ENCODE data around the gene TRIM4.
A peak's percentile ranks its signal among the peaks of the same experiment; 100 is the strongest.
"Not testable (repeated sequence)": the region's sequence is repeated elsewhere in the genome, so short reads cannot be mapped to it uniquely, and the experiment has no call there.

TRIM4 gene

GRCh38 chr7:99918959-99919813 lies at the start of gene TRIM4:
TSS of gene TRIM4 (minus strand) at chr7:99919530. CDS start at chr7:99919401, 129 bp downstream.
- peak; percentile 87 for DNase-seq

GRCh38 chr7:99958564-99959227 lies 39.4 kb upstream of the TRIM4 start:
- no peak for DNase-seq

GRCh38 chr7:99955247-99955646 lies 35.9 kb upstream of the TRIM4 start:
- DNase-seq, result no peak

- not testable (repeated sequence) for DNase-seq
These were observed 35.3 kb upstream of the TRIM4 start for GRCh38 chr7:99954643-99955042.

GRCh38 chr7:99953649-99954048 lies 34.3 kb upstream of the TRIM4 start:
- DNase-seq, result no peak

GRCh38 chr7:99952649-99953048 lies 33.3 kb upstream of the TRIM4 start:
- DNase-seq, result not testable (repeated sequence)

GRCh38 chr7:99950819-99951218 lies 31.5 kb upstream of the TRIM4 start:
- DNase-seq, result not testable (repeated sequence)

- DNase-seq, result no peak
These were observed 30.4 kb upstream of the TRIM4 start for GRCh38 chr7:99949645-99950228.

- DNase-seq, result no peak
These were observed 28.3 kb upstream of the TRIM4 start for GRCh38 chr7:99947608-99948007.

- no peak for DNase-seq
These were observed 25.3 kb upstream of the TRIM4 start for GRCh38 chr7:99944497-99945070.

GRCh38 chr7:99943641-99944496 lies 24.5 kb upstream of the TRIM4 start:
- DNase-seq, result no peak

- DNase-seq, result no peak
These were observed 19.0 kb upstream of the TRIM4 start for GRCh38 chr7:99938296-99938695.

GRCh38 chr7:99935009-99935408 lies 15.7 kb upstream of the TRIM4 start:
- DNase-seq, result not testable (repeated sequence)

GRCh38 chr7:99930376-99930775 lies 11.0 kb upstream of the TRIM4 start:
- no peak for DNase-seq

- DNase-seq, result no peak
These were observed 10.4 kb upstream of the TRIM4 start for GRCh38 chr7:99929730-99930053.

GRCh38 chr7:99928994-99929729 lies 9.8 kb upstream of the TRIM4 start, which contains the start of gene GJC3:
TSS of gene GJC3 (minus strand) at chr7:99929620. CDS start at chr7:99929620, 0 bp downstream.
- no peak for DNase-seq

- no peak for DNase-seq
These were observed 8.9 kb upstream of the TRIM4 start for GRCh38 chr7:99928188-99928587.

GRCh38 chr7:99927536-99927935 lies 8.2 kb upstream of the TRIM4 start:
- DNase-seq, result no peak

GRCh38 chr7:99926321-99926720 lies 7.0 kb upstream of the TRIM4 start:
- DNase-seq, result no peak

- DNase-seq, result no peak
These were observed 3.9 kb upstream of the TRIM4 start for GRCh38 chr7:99923200-99923599.

- no peak for DNase-seq
These were observed 819 bp upstream of the TRIM4 start for GRCh38 chr7:99920149-99920548.

- DNase-seq, result no peak
These were observed 433 bp upstream of the TRIM4 start for GRCh38 chr7:99919814-99920112.
